CD4-positive, alpha-beta T cell treated with Interleukin-10 for 1 hour (primary cell): Measurements from ENCODE around the gene DRGX.

Experiments
- DNase-seq: peaks from one replicate; pipeline ENCODE4 v3.0.0-alpha.2; 2020

Gene DRGX

DNA sequence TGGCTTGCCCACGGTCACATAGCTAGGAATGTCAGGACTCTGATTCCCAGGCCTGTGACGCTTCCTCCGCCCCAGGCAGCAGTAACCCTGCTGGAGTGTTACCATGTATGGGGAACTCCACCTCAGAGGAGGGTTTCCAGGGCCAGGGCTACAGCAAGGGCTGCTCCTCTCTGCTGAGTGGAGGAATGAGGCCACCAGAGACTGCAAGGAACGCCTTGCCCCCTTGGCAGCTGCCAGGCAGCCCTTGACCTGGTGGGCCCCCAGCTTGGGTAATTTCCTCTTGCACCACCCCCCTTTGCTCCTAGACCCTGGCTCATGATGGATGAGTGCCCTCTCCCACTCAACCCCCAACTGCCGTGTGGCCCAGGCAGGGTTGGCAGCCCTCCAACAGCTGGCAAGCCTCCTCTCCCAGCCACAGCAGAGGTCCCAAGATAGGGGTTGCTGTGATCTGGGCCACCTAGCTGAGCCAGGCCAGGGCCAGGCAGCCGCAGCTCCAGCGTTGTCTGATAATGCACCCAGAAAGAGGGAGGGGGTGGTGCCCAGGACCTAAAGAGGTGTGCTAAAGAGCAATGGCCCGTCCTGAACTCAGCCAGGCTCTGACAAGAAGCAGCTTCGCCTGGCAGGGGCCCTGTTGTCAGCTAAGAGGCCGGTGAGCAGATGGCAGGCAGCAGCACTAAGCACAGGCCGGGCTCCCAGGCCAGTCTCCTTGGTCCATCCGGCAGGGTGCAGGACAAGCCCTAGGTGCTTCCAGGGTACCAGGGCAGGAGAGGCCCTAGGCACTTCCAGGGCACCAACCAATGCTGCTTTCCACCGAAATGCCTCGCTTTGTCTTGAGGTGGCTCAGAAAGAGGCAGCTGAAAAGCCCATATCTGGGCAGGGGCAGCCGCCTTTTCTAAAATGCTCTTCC lies 35.4 kb downstream of the DRGX start:
- DNase-seq: no peak

DNA sequence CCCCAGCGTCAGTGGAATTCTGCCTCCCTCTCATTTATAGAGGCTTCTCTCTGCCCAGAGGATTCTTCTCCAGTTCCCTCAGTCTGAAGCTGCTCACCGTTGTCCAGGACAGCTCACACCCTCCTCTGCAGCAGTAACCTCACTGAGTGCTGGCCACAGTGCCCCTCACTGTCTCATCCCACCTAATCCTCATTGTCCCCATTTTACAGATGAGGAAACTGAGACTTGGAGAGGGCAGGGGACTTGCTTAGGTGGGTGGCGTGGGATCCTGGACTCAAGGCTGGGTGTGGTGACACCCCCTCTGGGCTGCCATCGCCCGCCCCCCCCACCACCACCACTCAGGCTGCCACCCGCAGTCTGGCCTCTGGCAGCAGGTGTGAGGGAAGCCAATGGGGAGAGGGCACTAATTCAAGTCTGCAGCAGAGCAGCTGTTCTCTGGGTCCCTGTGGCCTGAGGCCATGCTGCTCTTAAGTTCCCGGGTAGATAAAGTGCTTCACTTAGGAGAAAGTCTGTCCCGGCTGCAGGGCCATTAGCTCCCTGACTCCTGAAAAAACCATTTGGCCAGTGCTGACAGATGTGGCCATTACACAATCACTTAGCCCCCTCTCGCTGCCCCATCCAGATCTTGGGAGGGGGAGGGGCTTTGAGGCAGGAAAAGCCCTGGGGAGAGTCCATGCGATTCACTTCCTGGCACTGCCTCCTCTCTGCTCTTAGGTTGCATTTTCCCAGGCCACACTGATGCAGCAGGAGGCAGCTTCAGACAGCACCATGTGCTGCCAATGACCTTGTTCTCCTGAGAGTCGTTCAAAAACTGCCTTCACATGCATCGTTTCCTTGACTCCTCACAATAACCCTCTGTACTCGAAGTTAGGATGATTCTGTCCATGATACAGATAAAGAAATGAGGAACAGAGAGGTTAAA lies 36.3 kb downstream of the DRGX start:
- DNase-seq: no peak

DNA sequence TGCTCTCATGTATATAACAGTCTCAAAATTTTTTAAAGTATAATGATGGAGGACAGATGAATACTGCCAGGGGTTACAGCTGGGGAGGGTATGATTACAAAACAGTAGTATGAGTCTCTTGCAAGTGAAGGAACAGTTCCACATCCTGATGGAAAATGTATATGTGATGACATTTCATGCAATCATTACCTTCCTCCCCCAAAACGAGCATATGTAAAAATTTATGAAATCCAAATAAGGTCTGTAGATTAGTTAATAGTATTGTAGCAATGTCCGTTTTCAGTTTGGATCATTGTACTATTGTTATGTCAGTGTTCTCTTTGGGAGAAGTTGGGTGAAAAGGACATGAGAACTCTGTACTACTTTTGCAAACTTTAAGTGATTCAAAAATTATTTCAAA lies 38.0 kb downstream of the DRGX start:
- DNase-seq: no peak

DNA sequence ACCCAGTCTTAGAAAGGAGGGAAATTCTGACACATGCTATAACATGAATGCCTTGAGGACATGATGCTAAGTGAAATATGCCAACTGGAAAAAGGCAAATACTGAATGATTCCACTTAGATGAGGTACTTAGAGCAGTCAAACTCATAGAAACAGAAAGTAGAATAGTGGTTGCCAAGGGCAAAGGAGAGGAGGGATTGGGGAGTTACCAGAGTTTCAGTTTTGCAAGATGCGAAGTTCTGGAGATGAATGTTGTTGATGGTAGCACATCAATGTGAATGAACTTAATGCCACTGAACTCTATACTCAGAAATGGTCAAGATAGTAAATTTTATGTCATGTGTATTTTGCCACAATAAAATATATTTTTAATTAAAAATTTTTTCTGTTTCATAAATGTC lies 38.9 kb downstream of the DRGX start:
- no peak for DNase-seq

- no peak for DNase-seq
Observed at GRCh38 chr10:49356181-49356580, 39.7 kb downstream of the DRGX start.

DNA sequence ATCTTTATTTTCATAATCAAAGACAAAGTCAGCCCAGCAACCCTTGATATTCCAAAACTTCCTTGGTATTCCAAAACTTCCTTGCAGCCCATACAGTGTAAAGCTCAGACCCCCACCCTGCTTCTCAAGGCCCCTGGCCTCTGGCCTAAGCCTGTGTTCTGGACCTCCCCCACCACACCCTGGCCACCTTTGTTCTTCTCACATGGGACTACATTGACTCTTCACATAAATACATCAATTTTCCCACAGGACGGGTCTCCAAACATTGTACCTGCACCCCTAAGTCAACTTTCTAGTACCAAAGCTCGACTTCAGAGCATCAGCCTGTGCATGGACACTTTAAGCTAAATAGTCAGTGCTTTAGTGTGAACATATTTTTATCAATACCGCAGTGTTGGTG lies 40.7 kb downstream of the DRGX start:
- DNase-seq: no peak

DNA sequence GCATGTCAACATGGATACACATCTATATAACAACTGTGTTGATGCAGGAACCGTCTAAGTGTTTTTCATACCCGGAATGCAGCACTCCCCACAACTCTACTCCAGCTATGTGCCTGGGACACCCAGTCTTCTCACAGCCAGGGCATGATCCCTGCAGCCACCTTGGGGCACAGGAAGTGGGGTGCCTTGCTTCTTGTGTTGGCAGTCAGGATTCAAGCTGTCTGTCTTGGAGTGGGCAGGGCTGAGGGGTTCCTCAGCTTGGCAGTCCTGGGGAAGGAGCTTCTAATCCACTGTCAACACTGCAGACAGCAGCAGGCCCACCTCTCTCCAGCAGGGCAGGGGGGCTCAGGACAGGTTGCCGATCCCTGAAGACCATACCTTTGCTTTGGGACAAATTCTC lies 41.3 kb downstream of the DRGX start:
- DNase-seq: no peak

DNA sequence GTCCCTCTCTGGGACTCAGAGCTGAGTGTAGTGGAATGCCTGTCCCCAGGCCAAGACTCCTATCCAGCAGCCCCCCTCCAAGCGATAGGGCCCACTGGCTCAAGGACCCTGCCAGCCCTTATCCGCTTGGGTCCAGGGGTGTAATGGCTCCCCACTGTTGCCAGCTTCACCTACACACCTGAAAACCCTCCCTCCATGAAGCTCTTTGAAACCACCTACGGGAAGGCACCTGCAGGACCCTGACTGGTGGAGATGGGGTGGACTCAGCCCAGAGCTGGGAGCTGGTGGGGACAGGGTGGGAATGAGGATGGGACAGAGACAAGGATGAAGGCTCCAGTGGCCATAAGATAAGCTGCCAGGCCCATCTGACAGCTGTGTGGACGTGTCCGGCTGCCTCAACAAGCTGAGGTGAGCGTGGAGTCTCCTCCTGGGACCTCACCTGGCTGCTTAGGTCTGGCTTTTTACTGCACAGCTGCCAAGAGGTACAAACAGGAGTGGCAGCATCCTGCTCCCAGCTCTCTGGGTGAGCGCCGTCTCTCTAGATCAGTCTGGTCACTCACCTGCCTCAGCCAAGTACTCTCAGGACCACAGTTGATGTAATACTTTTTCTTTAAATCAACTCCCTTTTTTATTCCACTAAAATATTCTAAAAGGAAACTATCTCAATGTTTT lies 41.9 kb downstream of the DRGX start:
- no peak for DNase-seq

DNA sequence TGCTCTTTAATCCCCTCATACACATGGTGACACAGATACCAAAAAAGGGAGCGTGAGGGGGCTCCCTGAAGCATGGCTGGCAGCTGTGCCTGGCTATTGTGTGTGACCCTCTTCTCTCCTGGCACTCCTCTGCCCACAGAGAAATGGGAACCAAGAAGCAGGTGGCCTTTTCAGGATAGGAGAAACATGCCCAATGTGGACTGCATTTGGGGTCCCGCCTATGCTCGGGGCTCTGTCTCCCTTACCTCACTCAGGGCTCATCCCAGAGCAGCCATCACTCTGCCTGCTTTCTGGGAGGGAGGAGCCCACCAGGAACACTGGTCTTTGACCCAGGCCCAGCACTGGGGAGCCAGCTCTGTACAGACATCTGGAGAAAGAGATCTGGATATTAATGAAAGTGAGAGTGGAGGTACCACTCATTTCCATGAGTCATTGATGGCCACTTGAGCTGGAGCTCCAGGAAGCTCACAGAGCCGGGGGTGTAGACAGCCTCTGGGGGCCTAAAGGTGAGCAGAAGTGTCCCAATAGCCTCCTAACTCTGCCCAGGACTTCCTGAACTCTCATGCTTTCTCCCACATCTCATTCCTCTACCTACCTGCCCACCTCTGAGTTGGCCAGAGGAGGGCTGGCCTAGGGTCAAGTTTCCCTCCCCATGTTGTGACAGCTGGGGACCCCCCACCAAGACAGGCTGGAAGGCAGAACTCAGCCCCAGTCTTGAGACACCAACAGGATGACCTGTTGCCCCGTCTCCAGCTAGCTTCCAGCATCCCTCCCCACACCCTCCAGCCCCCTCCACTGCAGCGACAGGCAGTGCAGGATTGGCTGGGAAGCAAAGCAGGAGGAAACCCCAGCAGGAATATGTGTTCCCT lies 42.6 kb downstream of the DRGX start:
- no peak for DNase-seq

DNA sequence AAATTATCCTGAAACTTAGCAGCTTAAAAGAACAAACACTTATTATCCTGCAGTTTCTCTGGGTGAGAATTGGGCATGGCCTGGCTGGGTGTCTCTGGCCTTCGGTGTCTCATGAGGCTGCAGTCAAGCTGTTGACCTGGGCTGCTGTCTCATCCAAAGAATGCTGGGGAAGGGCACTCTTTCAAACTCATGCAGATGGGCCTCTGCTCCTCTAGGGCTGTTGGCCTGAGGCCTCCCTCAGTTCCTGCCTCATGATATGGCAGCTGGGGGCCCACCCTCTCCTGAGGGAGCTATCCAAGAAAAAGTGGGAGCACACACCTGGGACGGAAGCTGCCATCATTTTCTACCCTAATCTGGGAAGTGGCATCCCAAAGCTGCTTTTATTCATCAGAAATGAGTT lies 43.6 kb downstream of the DRGX start:
- DNase-seq: no peak

- DNase-seq: no peak
Observed at GRCh38 chr10:49351669-49352068, 44.2 kb downstream of the DRGX start.

DNA sequence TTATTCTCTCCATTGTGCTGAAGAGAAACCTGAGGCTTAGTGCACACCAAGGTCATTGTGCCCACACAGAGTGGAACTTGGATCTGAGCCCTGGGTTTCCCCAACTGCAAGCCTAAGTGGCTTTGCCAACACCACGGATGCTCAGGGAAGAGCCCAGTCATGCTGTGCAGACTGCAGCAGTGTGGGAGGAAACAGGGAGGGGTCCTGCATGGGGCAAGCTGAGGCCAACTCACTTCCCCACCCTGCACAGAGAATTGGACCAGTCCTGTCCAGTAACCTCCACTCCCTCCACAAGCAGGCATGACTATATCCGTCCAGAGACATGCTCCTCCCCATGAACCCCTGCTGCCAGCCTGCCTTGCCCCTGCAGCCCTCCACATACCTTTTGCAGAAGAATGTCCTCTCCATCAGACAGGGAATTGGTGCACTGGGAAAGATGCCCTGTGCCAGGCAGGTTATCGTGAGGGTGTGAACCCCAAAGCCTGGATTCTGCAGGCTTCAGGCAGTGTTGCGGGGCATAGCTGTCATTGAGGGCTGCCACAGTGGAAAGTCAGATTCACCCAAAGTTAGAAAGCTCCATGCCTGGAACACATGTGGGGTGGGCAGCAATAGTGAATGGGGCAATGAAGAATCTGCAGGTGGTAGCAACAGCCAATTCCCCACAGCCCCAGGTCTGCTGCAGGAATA lies 44.9 kb downstream of the DRGX start:
- no peak for DNase-seq

GRCh38 chr10:49350138-49350537 lies 45.8 kb downstream of the DRGX start:
- no peak for DNase-seq

GRCh38 chr10:49349390-49349789 lies 46.5 kb downstream of the DRGX start:
- DNase-seq: no peak

DNA sequence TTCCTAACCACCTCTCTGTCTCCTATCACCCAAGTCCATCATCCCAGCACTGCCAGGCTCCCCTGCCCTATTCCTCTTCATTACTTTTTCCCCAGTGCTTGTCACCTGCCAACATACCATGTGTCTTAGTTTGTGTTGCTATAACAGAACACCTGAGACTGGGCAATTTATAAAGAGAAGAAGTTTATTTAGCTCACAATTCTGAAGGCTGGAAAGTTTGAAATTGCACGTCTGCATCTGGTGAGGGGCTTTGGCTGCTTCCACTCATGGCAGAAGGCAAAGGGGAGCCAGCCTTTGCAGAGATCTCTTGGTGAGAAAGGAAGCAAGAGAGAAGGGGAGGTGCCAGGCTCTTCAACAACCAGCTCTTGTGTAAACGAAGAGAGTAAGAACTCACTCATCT lies 47.3 kb downstream of the DRGX start:
- no peak for DNase-seq

DNA sequence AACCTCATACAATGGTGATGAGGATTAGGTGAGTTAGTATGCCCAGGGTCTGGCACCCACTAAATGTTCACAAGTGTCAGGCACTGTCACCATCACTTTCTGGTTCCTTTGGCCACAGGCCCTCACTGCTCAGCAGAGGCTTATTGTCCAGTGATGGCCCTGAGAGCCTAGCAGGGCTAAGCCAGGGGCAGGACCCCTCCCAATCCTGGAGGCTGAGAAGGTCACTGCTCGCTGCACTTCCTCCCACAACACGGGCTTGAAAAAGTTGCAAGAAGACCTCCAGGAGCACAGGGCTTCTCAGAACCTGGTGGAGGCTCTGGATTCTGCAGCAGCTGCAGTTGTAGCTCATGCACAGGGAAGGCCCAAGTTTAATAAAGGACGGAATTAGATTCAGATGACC lies 48.1 kb downstream of the DRGX start:
- DNase-seq: no peak

DNA sequence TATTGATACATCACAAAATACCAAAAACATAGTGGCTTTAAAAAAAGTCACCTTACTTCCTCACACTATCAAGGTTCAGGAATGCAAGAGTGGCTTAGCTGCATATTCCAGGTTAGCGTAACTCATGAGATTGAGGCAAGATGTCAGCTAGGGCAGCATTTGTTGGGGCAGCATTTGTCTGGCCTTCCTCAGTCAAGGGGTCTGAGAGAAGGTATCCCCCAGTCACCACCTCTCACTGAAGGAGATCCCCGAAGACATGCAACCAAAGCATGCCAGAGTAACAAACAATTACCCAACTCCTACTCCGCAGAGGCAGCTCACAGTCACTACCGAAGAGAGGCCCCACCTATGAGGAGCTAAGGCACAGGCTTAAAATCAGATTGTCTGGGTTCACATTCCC lies 48.5 kb downstream of the DRGX start:
- DNase-seq: no peak

GRCh38 chr10:49344840-49345239 lies 51.0 kb downstream of the DRGX start:
- no peak for DNase-seq

DNA sequence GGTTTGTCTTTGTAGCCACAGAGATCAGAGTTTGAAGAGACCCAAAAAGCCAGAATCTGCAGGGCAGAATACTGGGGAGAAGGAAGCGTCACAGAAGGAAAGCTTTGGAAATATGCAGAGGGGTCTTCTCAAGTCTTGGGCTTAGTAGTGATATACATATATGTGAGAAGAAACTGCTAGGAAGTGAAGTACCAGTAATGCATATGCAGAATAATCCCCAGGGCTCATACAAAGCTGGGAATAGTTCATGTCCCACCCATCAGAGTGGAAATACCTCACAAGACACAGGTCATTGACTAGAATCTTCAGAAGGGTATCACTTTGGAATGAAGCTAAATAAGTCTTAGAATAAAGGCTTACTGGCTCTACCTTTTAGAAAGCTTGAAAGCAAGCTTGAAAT lies 57.3 kb downstream of the DRGX start:
- no peak for DNase-seq

DNA sequence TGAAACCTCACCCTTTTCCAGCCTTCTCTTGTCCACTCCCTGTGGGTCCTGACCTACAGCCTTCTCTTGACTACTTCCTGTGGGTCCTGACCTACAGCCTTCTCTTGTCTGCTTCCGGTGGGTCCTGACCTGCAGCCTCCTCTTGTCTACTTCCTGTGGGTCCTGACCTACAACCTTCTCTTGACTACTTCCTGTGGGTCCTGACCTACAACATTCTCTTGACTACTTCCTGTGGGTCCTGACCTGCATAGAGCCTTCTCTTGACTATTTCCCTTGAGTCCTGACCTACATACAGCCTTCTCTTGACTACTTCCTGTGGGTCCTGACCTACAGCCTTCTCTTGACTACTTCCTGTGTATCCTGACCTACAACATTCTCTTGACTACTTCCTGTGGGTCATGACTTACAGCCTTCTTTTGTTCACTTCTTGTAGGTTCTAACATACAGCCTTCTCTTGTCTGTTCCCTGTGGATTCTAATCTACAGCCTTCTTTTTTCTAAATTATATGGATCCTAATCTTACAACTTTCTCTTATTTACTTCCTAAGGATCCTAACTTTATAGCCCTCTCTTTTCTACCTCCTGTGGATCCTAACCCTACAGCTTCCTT lies 60.4 kb downstream of the DRGX start:
- DNase-seq: peak; percentile 12

GRCh38 chr10:49334964-49335363 lies 60.9 kb downstream of the DRGX start:
- no peak for DNase-seq
